Measurements from ENCODE around the gene TNN. TPM values are rescaled to one million over a fixed set of nuclear protein-coding genes. Genes with fewer than 3 reads are reported as not detected.

Gene TNN
- total and polyA plus RNA-seq, 10 of the 15 experiments (the other 5 are each of a cell fraction or from before 2014, with no cell fraction given) = 0.05 to 0.17 (median 0.11) TPM

DNA sequence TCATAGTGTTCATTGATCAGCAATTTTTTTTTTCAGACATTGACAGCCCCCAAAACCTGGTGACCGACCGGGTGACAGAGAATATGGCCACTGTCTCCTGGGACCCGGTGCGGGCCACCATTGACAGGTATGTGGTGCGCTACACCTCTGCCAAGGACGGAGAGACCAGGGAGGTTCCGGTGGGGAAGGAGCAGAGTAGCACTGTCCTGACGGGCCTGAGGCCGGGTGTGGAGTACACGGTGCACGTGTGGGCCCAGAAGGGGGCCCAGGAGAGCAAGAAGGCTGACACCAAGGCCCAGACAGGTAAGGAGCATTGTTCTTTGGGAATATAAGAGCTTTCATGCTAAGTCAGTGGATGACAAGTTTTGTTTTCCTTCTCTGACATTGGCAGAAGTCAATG, 49.3 kb downstream of the TNN start:
- in situ Hi-C loops (cut with MboI) = no loop called here
- POLR2A ChIA-PET = no interaction called here
- Histone ChIP-seq H3K4me3 (no peak overlapping the region), H3K79me2 (ENCODE audit: control insufficient read depth, insufficient read depth, low read length) (no peaks in the 10 kb centered on the region), H3K4me1 (ENCODE audit: control insufficient read depth, insufficient read depth, low read length) (no peaks in the 10 kb centered on the region; the same call in 1 of the 2 replicates), H2AFZ (ENCODE audit: control insufficient read depth, low read depth, low read length) (no peak overlapping the region), H3K4me2 (ENCODE audit: control insufficient read depth, insufficient read depth) (no peak overlapping the region), H4K20me1 (ENCODE audit: control insufficient read depth, insufficient read depth) (no peaks in the 10 kb centered on the region), H3K27ac (ENCODE audit: control insufficient read depth, insufficient read depth) (no peak overlapping the region), H3K9me3 (replicated peaks; ENCODE audit: control insufficient read depth, insufficient read depth, low read length) (no peaks in the 10 kb centered on the region; the same call in 2 of the 3 replicates), H3K27me3 (replicated peaks in 1 of 2; ENCODE audit: control insufficient read depth in 2 of 2, insufficient read depth in 2 of 2, low read length in 1 of 2) (no peaks in the 10 kb centered on the region), H3K9ac (ENCODE audit: control insufficient read depth, insufficient read depth, low read length) (no peak overlapping the region), H3K36me3 (ENCODE audit: control insufficient read depth in 2 of 2, insufficient read depth in 2 of 2, low read length in 1 of 2) (no peaks in the 10 kb centered on the region)
- ATAC-seq = no peak
- SMC1A ChIA-PET (ENCODE audit: uncharacterized antibody, unreplicated experiment) = interaction anchor here (0.7 to 1.1 kb wide), 2 partner anchors 34 to 86 kb away, joined by 3 to 5 read pairs; no protein-coding TSS in a partner anchor
- BruUV-seq (replicated peaks) = no TSS peak
- RAD21 ChIA-PET (ENCODE audit: unreplicated experiment) = interaction anchor here (0.9 kb wide), 1 partner anchor 8 kb away, joined by 3 read pairs; no protein-coding TSS in a partner anchor
- TF ChIP-seq ATF7 (IDR thresholded peaks at IDR 0.05; ENCODE audit: low read depth) (no peak), RFX5 (IDR thresholded peaks at IDR 0.05; ENCODE audit: low read depth, low read length) (no peak), SRF (IDR thresholded peaks at IDR 0.05; ENCODE audit: low read depth in 2 of 2, low read length in 2 of 2) (no peak), BCL11A (IDR thresholded peaks at IDR 0.05; ENCODE audit: low read depth, low read length) (no peak), WRNIP1 (IDR thresholded peaks at IDR 0.05; ENCODE audit: borderline replicate concordance, low read depth, low read length) (no peak), NFIC (IDR thresholded peaks at IDR 0.05; ENCODE audit: low read depth, low read length) (no peak)
- no peak for FAIRE-seq
- intact Hi-C loops (cut with micrococcal nuclease; ENCODE audit: unreplicated experiment) = no loop called here
- no peak for DNase-seq (ENCODE audit: low read depth, low spot score)
- CTCF ChIA-PET = interaction anchor here (0.8 to 7.4 kb wide), 5 partner anchors 8 to 87 kb away, joined by 3 to 53 read pairs (median 9); no protein-coding TSS in a partner anchor
- 66% methylated on average over 11 of the region's 11 CpGs for WGBS (ENCODE audit: insufficient coverage, insufficient replicate concordance, low lambda C conversion rate, missing lambda C conversion rate)

Data from GM12878 (cell line).